ENCODE data around the gene INHBB.

INHBB gene

GRCh38 chr2:120344214-120344975 lies 1.5 kb upstream of the INHBB start:
- Histone ChIP-seq H3K4me3 (ENCODE audit: low read length) (peak overlapping the region; percentile 71), H3K9ac (ENCODE audit: low read depth, low read length) (peak overlapping the region; percentile 32), H3K27me3 (ENCODE audit: control insufficient read depth, insufficient read depth, low read length) (peaks cover 82% of the 10 kb centered on the region), H3K36me3 (ENCODE audit: insufficient read depth, low read length) (no peaks in the 10 kb centered on the region), H3K9me3 (replicated peaks; ENCODE audit: low read length) (no peaks in the 10 kb centered on the region), H3K4me2 (ENCODE audit: low read length) (peak overlapping the region; percentile 86), H3K4me1 (ENCODE audit: control insufficient read depth, insufficient read depth, low read length) (peaks cover 23% of the 10 kb centered on the region)

GRCh38 chr2:120344976-120345581 lies 857 bp upstream of the INHBB start:
- Histone ChIP-seq H3K4me1 (ENCODE audit: control insufficient read depth, insufficient read depth, low read length) (peaks cover 23% of the 10 kb centered on the region), H3K4me2 (ENCODE audit: low read length) (peak overlapping the region; percentile 86), H3K9ac (ENCODE audit: low read depth, low read length) (peak overlapping the region; percentile 32), H3K27me3 (ENCODE audit: control insufficient read depth, insufficient read depth, low read length) (peaks cover 78% of the 10 kb centered on the region), H3K9me3 (replicated peaks; ENCODE audit: low read length) (no peaks in the 10 kb centered on the region), H3K36me3 (ENCODE audit: insufficient read depth, low read length) (no peaks in the 10 kb centered on the region), H3K4me3 (ENCODE audit: low read length) (peak overlapping the region; percentile 71)

- peak overlapping the region; percentile 71 for H3K4me3 ChIP-seq (ENCODE audit: low read length)
- H3K36me3 ChIP-seq (ENCODE audit: insufficient read depth, low read length): no peaks in the 10 kb centered on the region
- H3K9ac ChIP-seq (ENCODE audit: low read depth, low read length): no peak overlapping the region
- H3K4me2 ChIP-seq (ENCODE audit: low read length): peak overlapping the region; percentile 86
- no peaks in the 10 kb centered on the region for H3K9me3 ChIP-seq (replicated peaks; ENCODE audit: low read length)
- H3K4me1 ChIP-seq (ENCODE audit: control insufficient read depth, insufficient read depth, low read length): peaks cover 23% of the 10 kb centered on the region
- H3K27me3 ChIP-seq (ENCODE audit: control insufficient read depth, insufficient read depth, low read length): peaks cover 78% of the 10 kb centered on the region
Observed at GRCh38 chr2:120345608-120346007, 328 bp upstream of the INHBB start.

- Histone ChIP-seq H3K4me3 (ENCODE audit: low read length) (peak overlapping the region; percentile 51), H3K27me3 (ENCODE audit: control insufficient read depth, insufficient read depth, low read length) (peaks cover 72% of the 10 kb centered on the region), H3K4me2 (ENCODE audit: low read length) (peak overlapping the region; percentile 56), H3K9me3 (replicated peaks; ENCODE audit: low read length) (no peaks in the 10 kb centered on the region), H3K4me1 (ENCODE audit: control insufficient read depth, insufficient read depth, low read length) (peaks cover 23% of the 10 kb centered on the region), H3K9ac (ENCODE audit: low read depth, low read length) (no peak overlapping the region), H3K36me3 (ENCODE audit: insufficient read depth, low read length) (no peaks in the 10 kb centered on the region)
Observed at GRCh38 chr2:120346667-120347358, 877 bp downstream of the INHBB start.

- Histone ChIP-seq H3K4me3 (ENCODE audit: low read length) (peak overlapping the region; percentile 51), H3K9me3 (replicated peaks; ENCODE audit: low read length) (no peaks in the 10 kb centered on the region), H3K9ac (ENCODE audit: low read depth, low read length) (no peak overlapping the region), H3K27me3 (ENCODE audit: control insufficient read depth, insufficient read depth, low read length) (peaks cover 70% of the 10 kb centered on the region), H3K4me1 (ENCODE audit: control insufficient read depth, insufficient read depth, low read length) (peaks cover 23% of the 10 kb centered on the region), H3K4me2 (ENCODE audit: low read length) (peak overlapping the region; percentile 56), H3K36me3 (ENCODE audit: insufficient read depth, low read length) (no peaks in the 10 kb centered on the region)
Observed at GRCh38 chr2:120347396-120348060, 1.6 kb downstream of the INHBB start.

- H3K27me3 ChIP-seq (ENCODE audit: control insufficient read depth, insufficient read depth, low read length): peaks cover 63% of the 10 kb centered on the region
- no peaks in the 10 kb centered on the region for H3K9me3 ChIP-seq (replicated peaks; ENCODE audit: low read length)
- H3K9ac ChIP-seq (ENCODE audit: low read depth, low read length): no peak overlapping the region
- no peaks in the 10 kb centered on the region for H3K36me3 ChIP-seq (ENCODE audit: insufficient read depth, low read length)
- H3K4me3 ChIP-seq (ENCODE audit: low read length): no peak overlapping the region
- H3K4me1 ChIP-seq (ENCODE audit: control insufficient read depth, insufficient read depth, low read length): peaks cover 23% of the 10 kb centered on the region
- H3K4me2 ChIP-seq (ENCODE audit: low read length): no peak overlapping the region
Observed at GRCh38 chr2:120348134-120348736, 2.3 kb downstream of the INHBB start.

GRCh38 chr2:120348737-120349439 lies 3.0 kb downstream of the INHBB start:
- H3K36me3 ChIP-seq (ENCODE audit: insufficient read depth, low read length): no peaks in the 10 kb centered on the region
- peaks cover 58% of the 10 kb centered on the region for H3K27me3 ChIP-seq (ENCODE audit: control insufficient read depth, insufficient read depth, low read length)
- no peak overlapping the region for H3K4me2 ChIP-seq (ENCODE audit: low read length)
- no peaks in the 10 kb centered on the region for H3K9me3 ChIP-seq (replicated peaks; ENCODE audit: low read length)
- H3K4me1 ChIP-seq (ENCODE audit: control insufficient read depth, insufficient read depth, low read length): peaks cover 17% of the 10 kb centered on the region
- no peak overlapping the region for H3K4me3 ChIP-seq (ENCODE audit: low read length)
- H3K9ac ChIP-seq (ENCODE audit: low read depth, low read length): no peak overlapping the region

GRCh38 chr2:120349440-120349921 lies 3.5 kb downstream of the INHBB start:
- H3K4me3 ChIP-seq (ENCODE audit: low read length): no peak overlapping the region
- H3K36me3 ChIP-seq (ENCODE audit: insufficient read depth, low read length): no peaks in the 10 kb centered on the region
- no peaks in the 10 kb centered on the region for H3K9me3 ChIP-seq (replicated peaks; ENCODE audit: low read length)
- H3K27me3 ChIP-seq (ENCODE audit: control insufficient read depth, insufficient read depth, low read length): peaks cover 60% of the 10 kb centered on the region
- no peak overlapping the region for H3K4me2 ChIP-seq (ENCODE audit: low read length)
- H3K9ac ChIP-seq (ENCODE audit: low read depth, low read length): no peak overlapping the region
- H3K4me1 ChIP-seq (ENCODE audit: control insufficient read depth, insufficient read depth, low read length): peaks cover 14% of the 10 kb centered on the region

- Histone ChIP-seq H3K9ac (ENCODE audit: low read depth, low read length) (no peak overlapping the region), H3K4me1 (ENCODE audit: control insufficient read depth, insufficient read depth, low read length) (peaks cover 13% of the 10 kb centered on the region), H3K9me3 (replicated peaks; ENCODE audit: low read length) (no peaks in the 10 kb centered on the region), H3K27me3 (ENCODE audit: control insufficient read depth, insufficient read depth, low read length) (peaks cover 59% of the 10 kb centered on the region), H3K4me2 (ENCODE audit: low read length) (no peak overlapping the region), H3K36me3 (ENCODE audit: insufficient read depth, low read length) (no peaks in the 10 kb centered on the region), H3K4me3 (ENCODE audit: low read length) (no peak overlapping the region)
Observed at GRCh38 chr2:120350080-120350479, 4.1 kb downstream of the INHBB start.

GRCh38 chr2:120350801-120351320 lies 4.9 kb downstream of the INHBB start:
- Histone ChIP-seq H3K4me2 (ENCODE audit: low read length) (no peak overlapping the region), H3K36me3 (ENCODE audit: insufficient read depth, low read length) (no peaks in the 10 kb centered on the region), H3K4me3 (ENCODE audit: low read length) (no peak overlapping the region), H3K27me3 (ENCODE audit: control insufficient read depth, insufficient read depth, low read length) (peaks cover 57% of the 10 kb centered on the region), H3K4me1 (ENCODE audit: control insufficient read depth, insufficient read depth, low read length) (peaks cover 9% of the 10 kb centered on the region), H3K9me3 (replicated peaks; ENCODE audit: low read length) (no peaks in the 10 kb centered on the region), H3K9ac (ENCODE audit: low read depth, low read length) (no peak overlapping the region)

All from skeletal muscle satellite cell (primary cell).